ENCODE measurements around the gene TOB2.
"Not testable (repeated sequence)": the region's sequence is repeated elsewhere in the genome, so short reads cannot be mapped to it uniquely, and the experiment has no call there.

Gene TOB2

DNA sequence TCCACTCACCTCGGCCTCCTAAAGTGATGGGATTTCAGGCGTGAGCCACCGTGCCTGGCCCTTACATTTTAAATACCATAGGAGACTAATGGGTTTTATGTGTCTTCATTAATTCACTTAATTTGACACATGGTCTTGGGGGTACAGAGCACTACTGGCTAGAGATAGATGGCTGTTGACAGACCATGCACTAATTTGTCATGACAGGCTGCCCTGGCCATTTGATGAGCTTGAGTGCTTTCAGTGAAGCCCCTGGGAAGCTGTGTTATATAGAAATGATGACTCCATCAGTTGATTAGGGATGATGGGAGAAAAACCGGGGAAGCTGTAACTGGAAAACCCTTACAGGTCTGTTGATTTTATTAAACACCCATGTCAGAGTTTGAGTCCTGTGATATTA is 15.3 kb upstream of the TOB2 start:
- no peak for DNase-seq

DNA sequence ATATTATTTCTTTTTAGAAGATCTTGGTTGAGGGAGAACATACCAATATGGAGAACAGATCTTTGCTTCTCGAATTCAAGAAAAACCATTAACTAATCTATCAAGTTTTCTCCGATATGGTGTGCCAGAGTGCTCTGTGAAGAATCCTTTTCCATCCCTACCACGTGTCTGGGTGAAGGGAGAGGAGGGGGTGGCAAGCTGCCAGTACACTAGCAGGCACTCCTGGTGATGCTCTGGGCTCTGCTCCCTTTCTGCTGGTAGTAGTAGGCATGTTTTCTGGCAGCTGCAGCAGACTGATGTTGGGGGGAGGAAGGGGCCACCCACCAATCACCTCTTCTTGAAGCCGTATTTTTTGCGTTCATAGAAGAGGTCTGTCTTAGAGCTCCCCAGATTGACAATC is 13.5 kb upstream of the TOB2 start:
- not testable (repeated sequence) for DNase-seq

DNA sequence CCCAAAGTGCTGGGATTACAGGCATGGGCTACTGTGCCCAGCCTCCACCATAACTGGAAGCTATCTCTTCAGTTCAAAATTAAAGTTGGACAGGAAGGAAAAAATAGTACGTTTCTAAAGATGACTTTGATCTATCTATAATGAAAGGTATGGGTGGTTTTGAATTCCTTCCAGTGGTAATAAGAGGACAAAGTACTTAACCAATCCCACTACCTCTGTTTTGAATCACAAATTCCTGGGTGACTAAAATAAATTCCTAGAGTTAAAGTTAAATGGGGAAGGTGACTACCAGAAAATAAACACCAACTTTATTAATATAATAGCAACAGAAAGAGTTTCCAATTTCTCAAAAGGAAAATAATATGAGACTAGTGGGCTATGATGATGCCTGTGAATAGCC is 12.8 kb upstream of the TOB2 start:
- DNase-seq = no peak

DNA sequence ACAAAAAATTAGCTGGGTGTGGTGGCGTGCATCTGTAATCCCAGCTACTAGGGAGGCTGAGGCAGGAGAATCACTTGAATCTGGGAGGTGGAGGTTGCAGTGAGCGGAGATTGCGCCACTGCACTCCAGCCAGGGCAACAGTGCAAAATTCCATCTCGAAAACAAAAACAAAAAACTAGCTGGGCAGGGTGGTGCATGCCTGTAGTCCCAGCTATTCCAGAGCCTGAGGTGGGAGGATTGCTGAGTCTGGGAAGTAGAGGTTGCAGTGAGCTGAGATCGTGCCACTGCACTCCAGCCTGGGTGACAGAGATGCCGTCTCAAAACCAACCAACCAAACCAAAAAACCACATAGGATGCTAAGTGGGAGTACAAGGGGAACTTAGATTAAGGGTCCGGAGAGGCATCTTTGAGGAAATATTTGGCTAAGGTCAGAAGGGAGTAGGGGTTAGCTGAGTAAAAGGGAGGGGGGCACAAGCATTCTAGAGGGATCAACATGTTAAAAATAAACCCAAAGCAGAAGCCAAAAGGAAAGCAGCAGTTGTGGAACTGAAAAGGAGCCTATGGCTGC is 11.6 kb upstream of the TOB2 start:
- DNase-seq = no peak

DNA sequence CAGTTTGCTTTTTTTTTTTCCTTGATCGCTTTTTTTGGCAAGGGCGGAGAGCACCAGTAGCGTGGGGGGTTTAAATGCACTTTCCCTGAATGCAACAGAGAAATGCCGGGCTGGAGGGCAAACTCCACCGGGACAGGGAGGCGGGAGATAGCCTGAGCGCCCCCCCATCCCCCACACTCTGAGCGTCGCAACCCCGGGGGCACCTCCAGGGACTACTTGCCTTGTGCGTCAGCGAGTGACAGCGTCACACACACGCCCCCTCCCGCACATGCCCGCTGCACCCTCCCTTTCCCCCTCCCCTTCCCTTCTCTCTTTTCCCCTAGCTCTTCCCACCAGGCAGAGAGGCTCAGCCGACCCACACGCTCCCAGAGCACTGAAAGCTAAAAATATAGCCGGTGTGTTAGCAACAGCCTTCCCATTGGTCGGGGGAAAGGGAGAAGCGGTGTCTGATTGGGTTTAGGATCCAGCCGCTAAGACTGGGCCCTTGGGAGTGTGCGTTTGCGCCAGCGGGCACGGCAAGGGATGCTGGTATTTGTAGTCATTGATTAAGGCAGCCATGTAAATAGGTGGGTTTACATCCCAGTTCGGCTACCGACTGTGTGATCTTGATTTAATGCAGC is 1.7 kb upstream of the TOB2 start:
- peak; percentile 80 for DNase-seq

DNA sequence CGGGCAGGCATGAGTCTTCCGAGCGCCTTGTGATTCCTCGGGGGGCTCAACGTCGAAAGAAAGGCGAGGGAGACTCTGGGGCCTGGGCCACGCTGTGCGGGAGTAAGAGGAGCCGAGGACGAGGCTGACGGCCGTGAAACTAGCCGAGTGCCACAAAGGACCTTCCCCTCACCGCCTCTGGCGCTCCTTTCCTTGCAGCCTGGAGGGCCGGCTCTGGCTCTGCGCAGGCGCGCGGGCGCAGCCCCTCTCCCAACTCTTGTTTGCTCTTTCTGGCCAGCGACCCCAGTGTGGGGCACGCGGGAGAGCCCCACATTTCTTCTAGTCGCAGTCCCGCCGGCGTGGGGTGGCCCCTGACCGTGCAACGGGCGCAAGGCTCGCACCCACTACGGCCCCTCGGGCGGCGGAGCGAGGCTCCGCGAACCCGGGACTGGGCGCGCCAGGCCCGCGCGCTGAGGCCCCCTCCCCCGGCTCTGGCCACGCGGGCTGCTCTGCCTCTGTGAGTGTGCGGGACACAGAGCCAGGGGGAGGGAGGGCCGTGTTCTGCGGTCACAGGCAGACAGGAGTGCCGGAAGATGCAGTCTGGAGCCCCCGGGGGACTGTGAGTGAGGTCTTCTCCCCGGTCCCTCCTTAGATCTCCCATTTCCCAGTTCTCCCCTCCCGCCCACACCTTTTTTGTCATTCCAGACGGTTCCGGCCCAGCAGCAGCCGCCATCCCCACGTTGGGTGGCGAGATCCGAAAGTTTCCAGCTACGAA is 1.0 kb upstream of the TOB2 start:
- peak; percentile 35 for DNase-seq

DNA sequence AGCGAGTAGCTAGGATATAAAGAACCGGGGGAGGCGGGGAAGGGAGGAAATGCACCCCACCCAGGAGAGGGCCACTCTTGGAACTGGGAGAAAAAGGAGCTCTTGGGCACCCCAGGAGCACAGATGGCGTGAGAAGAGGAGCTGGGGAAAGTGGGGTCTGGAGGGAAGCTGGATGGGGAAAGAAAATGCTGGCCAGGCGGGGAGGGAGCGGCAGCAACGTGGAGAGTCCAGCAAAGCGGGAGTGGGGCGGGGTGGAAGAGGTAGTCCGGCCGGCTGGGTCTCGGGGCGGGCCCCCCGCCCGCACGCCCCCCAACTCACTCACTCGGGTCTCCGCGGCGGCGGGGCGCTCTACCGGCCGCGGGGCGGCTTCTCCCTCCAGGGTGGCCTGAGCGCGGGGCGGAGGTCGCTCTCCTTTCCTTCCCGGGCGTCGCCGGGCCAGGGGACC is 522 bp downstream of the TOB2 start:
- no peak for DNase-seq

DNA sequence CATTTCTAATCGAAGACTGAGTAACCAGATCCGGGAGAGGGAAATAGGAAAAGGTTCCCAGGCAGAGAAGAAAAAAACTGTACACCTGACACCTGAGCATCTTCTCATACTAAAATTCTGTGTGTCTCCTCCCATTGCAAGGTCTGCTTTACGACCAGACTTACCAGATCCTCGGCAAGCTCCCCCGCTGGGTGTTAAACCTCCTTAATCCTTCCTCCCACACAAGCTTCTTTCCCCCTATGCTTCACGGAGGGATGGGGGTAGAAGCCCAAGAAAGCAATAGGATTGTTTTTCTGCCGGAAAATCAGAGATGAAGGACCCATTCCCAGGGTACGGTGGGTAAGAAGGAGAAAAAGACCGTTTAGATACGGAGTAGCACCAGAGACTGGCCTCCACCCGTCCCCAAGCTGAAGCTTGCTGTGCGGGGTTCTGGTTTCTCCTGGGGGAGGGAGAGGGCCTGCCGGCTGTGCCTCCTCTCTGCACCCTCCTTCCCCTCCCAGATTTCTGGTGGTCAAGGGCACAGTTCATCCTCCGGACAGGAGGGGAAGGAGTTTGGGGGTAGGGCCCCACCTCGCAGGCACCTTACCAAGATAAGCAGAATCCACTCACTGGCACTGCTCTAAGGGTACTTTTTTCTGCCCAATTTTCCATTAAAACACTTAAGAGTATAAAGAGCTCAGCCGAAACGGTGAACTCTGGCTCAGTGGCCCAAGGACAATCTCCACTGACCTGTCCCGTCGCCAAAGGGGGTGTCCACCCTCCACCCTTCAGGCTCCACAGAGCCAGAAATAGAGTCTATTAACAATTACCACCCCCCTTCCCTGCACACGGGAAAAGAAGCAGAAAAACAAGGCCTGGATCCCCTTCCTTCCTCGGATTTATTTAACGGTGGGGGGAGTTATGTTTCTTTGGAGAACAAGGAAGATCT is 1.2 kb downstream of the TOB2 start:
- no peak for DNase-seq

DNA sequence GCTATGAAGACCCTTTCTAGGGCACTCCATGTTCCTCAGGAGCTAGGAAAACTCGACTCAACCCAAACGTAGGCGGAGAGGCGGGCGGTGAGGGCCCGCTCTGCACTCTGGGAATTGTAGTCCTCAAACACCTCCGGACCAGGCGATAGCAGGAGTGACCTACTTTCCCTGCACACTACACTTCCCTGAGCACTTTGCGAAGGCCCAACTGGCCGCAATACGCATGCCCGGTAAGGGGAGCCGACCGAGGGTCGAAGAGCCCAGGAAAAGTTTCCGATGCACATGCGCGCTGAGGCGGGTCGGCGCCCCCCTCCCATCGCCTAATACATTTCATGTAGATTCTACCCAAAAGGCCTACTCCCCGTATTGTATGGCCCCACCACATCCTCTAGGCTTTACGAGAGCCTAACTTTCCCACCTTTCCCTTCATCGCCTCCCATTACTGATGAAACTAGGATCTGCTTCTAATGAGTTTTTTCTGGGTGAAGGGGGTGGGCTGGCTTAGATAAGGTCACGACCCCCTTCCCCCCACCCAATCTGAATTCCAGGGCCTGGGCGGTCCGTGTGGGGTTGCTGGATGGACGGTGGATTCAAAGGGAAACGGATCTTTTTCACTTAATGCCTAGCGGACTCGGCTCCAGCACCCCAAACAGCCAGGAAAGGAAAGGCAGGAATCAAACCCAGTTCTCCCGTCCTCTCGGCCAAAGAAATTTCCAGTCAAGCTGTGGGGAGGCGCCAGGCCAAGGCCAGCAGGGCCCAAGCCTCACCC is 2.1 kb downstream of the TOB2 start:
- peak; percentile 70 for DNase-seq

DNA sequence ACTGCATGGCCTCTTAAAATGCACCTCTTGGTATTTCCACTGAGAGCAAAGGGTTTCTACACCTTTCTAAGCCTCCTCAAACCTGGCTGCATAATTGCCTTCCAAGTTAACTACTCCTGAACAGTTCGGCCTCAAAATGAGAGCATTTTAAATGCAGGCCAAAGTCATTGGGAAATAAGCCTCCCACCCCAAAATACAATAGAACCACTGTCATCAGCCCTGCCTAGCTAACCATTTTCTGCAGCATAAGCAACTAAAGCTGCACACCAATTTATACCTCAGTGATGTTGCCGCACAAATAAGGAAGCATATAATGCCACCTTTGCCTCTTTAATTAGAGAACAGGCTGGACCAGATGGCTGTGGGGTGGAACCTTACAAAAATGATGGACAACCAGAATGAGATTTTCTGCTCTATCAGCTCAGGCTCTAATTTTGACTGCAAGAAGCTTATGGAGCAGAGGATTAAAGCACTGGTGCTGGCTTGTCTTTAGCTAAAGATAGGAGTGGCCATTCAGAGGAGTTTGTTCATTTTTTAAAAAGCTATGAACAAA is 4.3 kb downstream of the TOB2 start:
- no peak for DNase-seq

DNA sequence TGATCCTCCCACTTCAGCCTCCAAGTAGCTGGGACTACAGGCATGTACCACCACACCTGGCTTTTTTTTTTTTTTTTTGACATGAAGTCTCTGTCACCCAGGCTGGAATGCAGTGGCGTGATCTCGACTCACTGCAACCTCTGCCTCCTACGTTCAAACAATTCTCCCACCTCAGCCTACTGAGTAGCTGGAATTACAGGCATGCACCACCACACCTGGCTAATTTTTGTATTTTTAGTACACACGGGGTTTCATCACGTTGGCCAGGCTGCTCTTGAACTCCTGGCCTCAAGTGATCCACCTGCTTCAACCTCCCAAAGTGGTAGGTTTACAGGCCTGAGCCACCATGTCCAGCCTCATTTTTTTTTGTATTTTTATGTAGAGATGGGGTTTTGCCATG is 6.1 kb downstream of the TOB2 start:
- DNase-seq = not testable (repeated sequence)

DNA sequence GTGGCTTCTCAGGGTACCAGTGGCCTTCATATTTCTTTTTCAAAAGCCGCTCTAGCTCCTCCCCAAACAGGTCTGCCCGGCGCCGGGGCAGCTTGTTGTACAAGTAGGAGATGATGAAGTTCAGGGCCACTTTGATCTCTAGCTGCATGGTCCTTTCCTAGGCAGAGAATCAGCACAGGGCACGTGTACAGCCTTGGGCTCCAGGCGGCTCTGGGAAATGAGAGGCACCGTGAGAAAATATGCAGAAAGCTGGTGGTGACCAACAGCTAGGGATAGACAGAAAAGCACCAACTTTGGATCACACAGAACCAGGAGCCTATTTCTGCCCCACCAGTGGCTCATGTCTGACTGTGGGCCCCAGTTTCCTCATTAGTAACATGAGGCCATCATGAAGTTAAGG is 9.4 kb downstream of the TOB2 start:
- no peak for DNase-seq

DNA sequence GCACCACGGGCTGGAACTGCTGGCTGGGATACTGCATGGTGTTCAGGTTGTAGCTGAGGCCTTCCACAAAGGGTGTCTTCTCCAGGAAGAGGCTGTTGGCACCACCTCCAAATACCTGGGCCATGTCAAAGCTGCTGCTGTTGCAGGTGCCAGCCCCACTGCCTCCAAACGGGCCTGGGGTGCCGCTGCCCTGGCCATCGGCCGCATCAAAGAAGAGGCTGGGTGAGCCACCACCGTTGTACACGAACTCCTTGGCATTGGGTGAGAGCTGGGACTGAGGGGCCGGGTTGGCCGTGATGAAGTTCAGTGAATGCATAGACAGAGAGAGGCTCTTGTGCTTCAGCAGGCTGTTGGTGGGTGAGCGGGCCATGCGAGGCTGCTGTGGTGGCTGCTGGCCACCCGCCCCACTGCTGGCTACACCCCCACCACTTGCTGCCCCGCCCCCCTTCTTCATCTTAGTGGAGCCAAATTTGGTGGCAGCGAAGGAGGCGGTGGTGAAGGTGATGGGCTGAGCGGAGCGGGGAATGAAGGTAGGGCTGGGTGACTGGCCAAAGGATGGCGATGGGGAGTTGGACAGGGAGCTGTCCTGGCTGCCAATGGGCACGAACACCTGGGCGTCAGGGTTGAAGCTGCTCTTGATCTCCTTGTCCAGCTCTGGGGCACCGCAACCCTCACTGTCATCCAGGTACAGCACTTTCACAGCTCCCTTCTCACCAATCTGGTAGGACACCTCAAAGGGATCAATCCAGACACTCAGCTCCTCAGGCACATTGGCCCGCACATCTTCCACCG is 10.1 kb downstream of the TOB2 start:
- DNase-seq = no peak

DNA sequence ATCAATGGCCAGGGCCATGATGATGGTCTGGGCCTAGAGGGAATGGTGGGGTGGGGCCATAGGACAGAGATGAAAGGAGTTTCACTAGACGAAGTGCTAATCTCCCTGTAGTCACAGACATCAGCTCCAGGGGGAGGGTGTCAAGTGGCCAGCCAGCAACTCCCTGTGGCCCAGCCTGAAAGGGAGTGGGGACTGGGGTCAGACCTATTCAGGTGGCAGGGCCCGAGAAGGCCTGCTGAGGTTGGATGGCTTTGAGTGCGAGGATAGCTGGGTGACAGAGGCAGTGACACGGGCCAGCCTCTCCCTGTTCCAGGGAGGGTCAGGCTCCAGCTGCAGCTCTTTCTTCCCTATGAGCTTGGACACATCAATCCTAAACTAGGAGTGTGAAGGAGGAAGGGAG is 11.0 kb downstream of the TOB2 start:
- DNase-seq = no peak

DNA sequence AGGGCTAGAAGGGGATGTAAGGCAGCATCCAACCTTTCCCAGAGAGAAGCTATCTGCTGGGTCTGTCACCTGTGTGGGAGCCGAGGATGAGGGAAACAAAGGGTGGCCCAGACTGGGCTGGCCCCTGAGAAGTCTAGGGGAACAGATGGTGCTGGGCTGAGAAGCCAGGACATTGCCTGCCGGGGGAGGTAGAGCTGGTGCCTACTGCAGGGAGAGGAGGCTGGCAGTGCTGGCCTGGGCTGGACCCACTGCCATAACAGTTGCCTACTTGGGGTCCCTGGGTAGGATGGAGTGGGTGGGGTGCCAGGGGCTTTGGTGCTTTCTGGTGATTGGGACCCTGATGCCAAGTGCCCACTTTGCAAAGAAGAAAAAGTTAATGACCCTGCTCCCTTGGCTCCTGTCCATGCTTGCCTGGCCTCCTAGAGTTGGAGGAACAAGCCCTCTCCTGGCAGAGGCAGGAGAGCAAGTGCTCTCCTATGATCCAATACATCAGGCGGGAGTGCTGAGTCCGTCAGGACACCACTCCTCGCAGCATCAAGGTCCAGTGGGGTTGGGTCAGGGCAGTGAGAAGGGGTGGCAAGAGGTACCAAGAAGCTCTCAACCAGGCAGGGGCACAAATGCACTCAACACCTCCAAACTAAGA is 12.1 kb downstream of the TOB2 start:
- not testable (repeated sequence) for DNase-seq

DNA sequence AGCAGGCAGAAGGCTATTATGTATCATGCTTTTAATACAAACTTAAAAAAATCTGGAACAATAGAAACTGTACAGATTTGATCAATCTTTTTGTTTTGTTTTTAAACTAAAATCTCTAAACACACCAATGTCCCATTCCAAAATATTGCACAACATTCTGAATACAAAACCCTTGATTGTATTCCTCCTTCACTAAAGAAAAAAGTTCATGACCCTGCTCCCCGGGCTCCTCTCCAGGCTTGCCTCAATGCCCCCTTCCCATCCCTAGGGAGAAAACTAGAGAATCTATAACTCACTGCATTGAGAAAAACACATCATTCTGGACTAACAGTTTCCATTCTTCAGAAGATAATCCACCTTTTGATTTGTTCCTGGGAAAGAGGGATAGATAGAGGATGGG is 13.1 kb downstream of the TOB2 start:
- not testable (repeated sequence) for DNase-seq

DNA sequence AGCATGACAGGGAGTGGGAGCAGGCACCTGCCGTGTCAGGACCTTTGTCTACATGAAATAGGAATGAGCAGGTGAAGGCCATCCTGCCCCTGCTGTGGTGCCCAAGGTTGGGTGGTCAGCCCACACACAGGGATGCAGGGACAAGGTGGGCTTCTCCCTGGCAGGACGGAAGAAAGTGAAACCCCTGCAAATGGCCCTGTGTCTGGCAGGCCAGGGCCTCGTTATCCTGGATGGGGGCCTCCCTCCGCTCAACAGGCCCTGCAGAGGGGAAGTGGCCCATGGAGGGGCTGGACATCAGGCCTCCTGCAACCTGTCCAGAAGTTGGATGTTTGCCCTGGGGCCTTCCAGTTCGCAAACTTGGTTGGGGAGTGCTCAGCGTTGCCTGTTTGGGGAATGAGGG is 14.9 kb downstream of the TOB2 start:
- no peak for DNase-seq

DNA sequence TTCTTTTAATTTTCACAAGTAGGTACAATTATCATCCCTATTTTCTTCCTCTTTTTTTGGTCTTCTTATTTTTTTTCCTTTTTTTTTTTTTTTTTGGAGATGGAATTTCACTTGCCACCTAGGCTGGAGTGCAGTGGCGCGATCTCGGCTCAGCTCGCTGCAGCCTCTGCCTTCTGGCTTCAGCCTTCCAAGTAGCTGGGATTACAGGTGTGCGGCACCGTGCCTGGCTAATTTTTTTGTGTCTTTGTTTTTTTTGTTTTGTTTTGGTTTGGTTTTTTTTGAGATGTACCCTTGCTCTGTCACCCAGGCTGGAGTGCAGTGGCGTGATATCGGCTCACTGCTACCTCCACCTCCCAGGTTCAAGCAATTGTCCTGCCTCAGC is 16.7 kb downstream of the TOB2 start:
- no peak for DNase-seq

DNA sequence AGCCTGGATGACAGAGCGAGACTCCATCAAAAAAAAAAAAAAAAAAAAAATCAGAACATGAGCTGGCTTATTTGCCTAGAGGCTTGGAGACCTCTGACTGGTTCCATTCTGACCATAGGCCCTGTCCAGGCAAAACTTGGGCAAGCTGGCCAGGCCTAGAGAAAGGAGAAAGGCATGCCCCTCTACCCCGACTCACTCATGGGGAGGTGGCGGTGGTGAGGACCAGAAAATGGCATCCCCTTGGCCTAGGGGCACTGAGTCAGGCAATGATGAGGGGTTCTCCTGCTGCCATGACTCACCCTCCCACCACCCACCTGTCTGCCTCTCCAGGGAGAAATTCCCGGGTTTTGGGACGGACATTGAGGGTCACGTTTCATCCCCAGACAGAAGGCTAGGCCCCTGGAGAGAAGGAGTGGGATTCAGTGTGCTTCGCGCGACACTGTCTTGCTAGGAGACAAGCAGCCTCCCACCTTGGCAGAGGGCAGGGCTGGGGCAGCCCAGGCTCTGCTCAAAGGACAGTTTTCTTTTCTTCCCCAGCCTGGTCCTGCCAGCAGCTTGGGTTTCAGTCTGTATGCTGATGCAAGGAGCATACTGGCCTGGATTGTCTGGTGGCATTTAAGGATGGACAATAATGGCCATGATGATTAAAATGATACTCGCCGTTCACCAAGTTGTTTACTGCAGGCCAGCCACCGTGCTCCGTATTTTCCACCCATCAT is 17.2 kb downstream of the TOB2 start:
- no peak for DNase-seq
